IMR-90 (cell line): ENCODE measurements around the gene TBC1D16. TPM values are rescaled to one million over a fixed set of nuclear protein-coding genes. Genes with fewer than 3 reads are reported as not detected.

Experiments
- ATAC-seq: fragments of 200-7000 bp; cut with Tn5 transposase; 2 replicates; pipeline ENCODE4 v1.9.1; 2020; ENCODE audit warnings: low read depth, mild to moderate bottlenecking, moderate library complexity
- BruUV-seq: library from RNA; stranded (reverse); fragments of 400-500 nt; replicated peaks from 2 replicates; lab custom pipeline; 2021; lab: Mats Ljungman, UMichigan
- CTCF ChIA-PET: fragments of 300-600 bp; formaldehyde crosslinking; extraction: SDS; loops from one replicate; lab custom pipeline; 2021; ENCODE audit warnings: antibody characterized with exemption; lab: Yijun Ruan, JAX
- POLR2A ChIA-PET: fragments of 300-600 bp; sonication (Branson Sonifier 250); formaldehyde crosslinking; loops from one replicate; lab custom pipeline; 2022; ENCODE audit warnings: antibody characterized with exemption; ENCODE audit not compliant: unreplicated experiment; lab: Charles Lee
- DNase-seq: peaks from one replicate; pipeline ENCODE4 v3.0.0; 2013
- H2AFZ ChIP-seq: replicated peaks from 2 replicates; pipeline ENCODE3; 2013; ENCODE audit warnings: low read length, mild to moderate bottlenecking; ENCODE audit not compliant: poor library complexity
- H2AK5ac ChIP-seq: 2 replicates; pipeline ENCODE4 v1.6.1; 2013; ENCODE audit warnings: low read depth, low read length, inconsistent platforms
- H2AK9ac ChIP-seq: replicated peaks from 2 replicates; pipeline ENCODE3; 2013; ENCODE audit warnings: mild to moderate bottlenecking, low read depth, low read length, moderate library complexity; ENCODE audit not compliant: poor library complexity
- H2BK120ac ChIP-seq: 2 replicates; pipeline ENCODE4 v1.6.1; 2013; ENCODE audit warnings: low read depth, low read length, inconsistent platforms
- H2BK15ac ChIP-seq: 3 replicates; pipeline ENCODE4 v1.6.1; 2013; ENCODE audit warnings: low read depth, low read length, inconsistent platforms
- H2BK20ac ChIP-seq: 2 replicates; pipeline ENCODE4 v1.6.1; 2013; ENCODE audit warnings: low read depth, mild to moderate bottlenecking, inconsistent platforms, low read length, moderate library complexity
- H2BK5ac ChIP-seq: 2 replicates; pipeline ENCODE4 v1.6.1; 2013; ENCODE audit warnings: mild to moderate bottlenecking, low read depth, low read length, inconsistent platforms; ENCODE audit not compliant: poor library complexity, severe bottlenecking
- H3K14ac ChIP-seq: replicated peaks from 2 replicates; pipeline ENCODE4 v1.6.1; 2013; ENCODE audit warnings: low read depth, low read length, inconsistent platforms
- H3K18ac ChIP-seq: 2 replicates; pipeline ENCODE4 v1.6.1; 2013; ENCODE audit warnings: low read depth, low read length, control low read depth
- H3K23ac ChIP-seq: 2 replicates; pipeline ENCODE4 v1.6.1; 2013; ENCODE audit warnings: low read depth, low read length, inconsistent platforms
- H3K27ac ChIP-seq: 2 replicates; pipeline ENCODE4 v1.5.1; 2013; ENCODE audit warnings: mild to moderate bottlenecking, control low read depth, low read length; ENCODE audit not compliant: insufficient read depth
- H3K27me3 ChIP-seq: 2 replicates; pipeline ENCODE4 v1.6.1; 2013; ENCODE audit warnings: low read length; ENCODE audit not compliant: control insufficient read depth, insufficient read depth
- H3K36me3 ChIP-seq: 2 replicates; pipeline ENCODE4 v1.6.1; 2013; ENCODE audit warnings: low read length, mixed read lengths; ENCODE audit not compliant: control insufficient read depth, insufficient read depth
- H3K4ac ChIP-seq: 2 replicates; pipeline ENCODE4 v1.6.1; 2013; ENCODE audit warnings: low read depth, low read length, inconsistent platforms
- H3K4me1 ChIP-seq: 2 replicates; pipeline ENCODE4 v1.6.1; 2013; ENCODE audit warnings: low read length, mixed read lengths; ENCODE audit not compliant: control insufficient read depth, insufficient read depth
- H3K4me2 ChIP-seq: 2 replicates; pipeline ENCODE4 v1.6.1; 2013; ENCODE audit warnings: low read depth, mild to moderate bottlenecking, control low read depth, low read length, moderate library complexity
- H3K4me3 ChIP-seq: 2 replicates; pipeline ENCODE4 v1.5.1; 2013; ENCODE audit warnings: low read depth, mild to moderate bottlenecking, control low read depth, low read length, moderate library complexity; ENCODE audit not compliant: insufficient read depth
- H3K56ac ChIP-seq: 2 replicates; pipeline ENCODE4 v1.6.1; 2013; ENCODE audit warnings: low read length, inconsistent platforms; ENCODE audit not compliant: insufficient read depth; ENCODE audit errors: extremely low read depth
- H3K79me1 ChIP-seq, 2 experiments: 2 replicates each; pipeline ENCODE4 v1.6.1; 2013; ENCODE audit warnings: low read length in 2 of 2, inconsistent platforms in 1 of 2, low read depth in 1 of 2
- H3K9ac ChIP-seq: 2 replicates; pipeline ENCODE4 v1.6.1; 2013; ENCODE audit warnings: low read depth, low read length, control low read depth
- H3K9me1 ChIP-seq: 2 replicates; pipeline ENCODE4 v1.6.1; 2013; ENCODE audit warnings: low read length, inconsistent platforms; ENCODE audit not compliant: insufficient read depth
- H3K9me3 ChIP-seq: 2 replicates; pipeline ENCODE4 v1.6.1; 2013; ENCODE audit warnings: low read length; ENCODE audit not compliant: control insufficient read depth, insufficient read depth
- H4K20me1 ChIP-seq: 2 replicates; pipeline ENCODE4 v1.6.1; 2013; ENCODE audit warnings: low read length, inconsistent platforms; ENCODE audit not compliant: insufficient read depth
- H4K5ac ChIP-seq: 2 replicates; pipeline ENCODE4 v1.6.1; 2013; ENCODE audit warnings: mild to moderate bottlenecking, low read depth, low read length, control low read depth
- H4K8ac ChIP-seq, 2 experiments: 2 replicates each; pipeline ENCODE4 v1.6.1; 2013; ENCODE audit warnings: low read depth in 2 of 2, low read length in 2 of 2, control low read depth in 1 of 2, inconsistent platforms in 1 of 2
- H4K91ac ChIP-seq: 2 replicates; pipeline ENCODE4 v1.6.1; 2013; ENCODE audit warnings: low read depth, low read length, inconsistent platforms; ENCODE audit not compliant: insufficient read depth
- CEBPB ChIP-seq: IDR thresholded peaks from 2 replicates; pipeline ENCODE4 v1.6.1; 2012; ENCODE audit warnings: low read depth, low read length, improper control_type of control experiment
- CHD1 ChIP-seq: IDR thresholded peaks from 2 replicates; pipeline ENCODE4 v1.6.1; 2012; ENCODE audit warnings: low read depth, low read length, improper control_type of control experiment
- CTCF ChIP-seq: conservative IDR thresholded peaks from 2 replicates; pipeline ENCODE4 v1.5.1; 2012; ENCODE audit warnings: mild to moderate bottlenecking, low read depth, low read length, improper control_type of control experiment
- MAFK ChIP-seq: IDR thresholded peaks from 2 replicates; pipeline ENCODE4 v1.6.1; 2012; ENCODE audit warnings: low read depth, low read length, improper control_type of control experiment
- MXI1 ChIP-seq: IDR thresholded peaks from 2 replicates; pipeline ENCODE4 v1.6.1; 2012; ENCODE audit warnings: low read depth, mild to moderate bottlenecking, low read length, moderate library complexity, borderline replicate concordance
- NFE2L2 ChIP-seq: fragments of 150-350 bp; IDR thresholded peaks from 2 replicates; pipeline ENCODE4 v1.6.1; 2016; ENCODE audit warnings: low read depth, mild to moderate bottlenecking, low read length
- RAD21 ChIP-seq: IDR thresholded peaks from 2 replicates; pipeline ENCODE4 v1.6.1; 2012; ENCODE audit warnings: low read length, improper control_type of control experiment
- SMC3 ChIP-seq: fragments of 150-350 bp; IDR thresholded peaks from 2 replicates; pipeline ENCODE4 v1.6.1; 2016; ENCODE audit warnings: low read depth, mild to moderate bottlenecking, antibody characterized with exemption, low read length, moderate library complexity
- WGBS, 2 experiments: methylation state at CpG; one replicate each; pipeline versions ENCODE4 v1.1.5 to v1.1.7; 2013; ENCODE audit warnings: missing lambda C conversion rate in 2 of 2; ENCODE audit not compliant: insufficient read length in 1 of 2; ENCODE audit errors: extremely low coverage in 2 of 2; 5-methylcytosine and 5-hydroxymethylcytosine counted together
- dilution Hi-C: fragments of 300-500 bp; cut with HindIII; formaldehyde crosslinking; loops from one replicate; pipeline ENCODE4 v1.14.3; 2018; ENCODE audit warnings: low sequenced_read_pairs; ENCODE audit not compliant: unreplicated experiment
- in situ Hi-C: fragments of 300-500 bp; cut with MboI; formaldehyde crosslinking; loops from 3 replicates; pipeline ENCODE4 v1.14.3; 2019; ENCODE audit warnings: low sequenced_read_pairs, inconsistent platforms, mixed read lengths
- intact Hi-C: fragments of 100-400 bp; cut with micrococcal nuclease; formaldehyde crosslinking; loops from 2 replicates; pipeline ENCODE4 v1.10.0; 2022
- polyA plus RNA-seq, 3 experiments: library from polyadenylated mRNA; depleted of rRNA; stranded (reverse); fragments of >200 nt; gene quantifications; 2 replicates each; pipeline ENCODE4 v1.2.3, GENCODE V29; 2012; ENCODE audit warnings: low replicate concordance in 1 of 3
- total RNA-seq: library from RNA; depleted of rRNA; stranded (reverse); fragments of >200 nt; gene quantifications from 2 replicates; pipeline ENCODE4 v1.2.3, GENCODE V29; 2012
- TF ChIP-seq, protein P1 (sequence below): fragments of 150-350 bp; IDR thresholded peaks from 2 replicates; pipeline ENCODE4 v1.6.1; 2016; ENCODE audit warnings: low read depth, mild to moderate bottlenecking, low read length, moderate library complexity, borderline replicate concordance

Gene TBC1D16
- total and polyA plus RNA-seq, 2 of the 4 experiments (the other 2 are of a cell fraction), result 10.1 to 16.7 TPM

- TF ChIP-seq NFE2L2, result no peak
Measured at GRCh38 chr17:79919862-79920720, 115.6 kb downstream of the TBC1D16 start (continued).

DNA sequence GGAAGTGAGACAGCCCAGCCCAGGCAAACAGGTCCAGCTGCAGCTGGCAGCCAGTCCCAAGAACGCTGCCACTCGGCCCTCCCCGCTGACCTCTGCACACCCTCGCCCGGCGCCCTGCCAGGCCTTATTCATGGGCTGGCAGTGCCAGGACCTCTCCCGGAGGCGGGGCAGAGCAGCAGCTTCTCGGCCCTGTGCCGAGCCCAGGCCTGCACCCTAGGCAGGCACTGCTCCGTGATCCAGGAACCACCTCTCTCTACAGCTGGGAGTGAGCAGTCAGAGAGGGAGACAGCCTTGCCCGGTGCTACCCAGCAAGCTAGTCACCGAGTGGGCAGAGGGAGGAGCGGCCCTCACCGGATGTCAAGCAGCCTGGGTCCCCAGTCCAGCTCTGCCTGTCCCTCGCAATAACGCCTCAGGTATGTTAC, 116.5 kb downstream of the TBC1D16 start:
- Histone ChIP-seq H2AK5ac (no peak overlapping the region), H4K20me1 (no peaks in the 10 kb centered on the region), H4K8ac (no peak overlapping the region), H2AFZ (no peak overlapping the region), H2AK9ac (no peak overlapping the region), H3K36me3 (no peaks in the 10 kb centered on the region), H3K4ac (no peak overlapping the region), H2BK15ac (no peak overlapping the region), H3K56ac (no peak overlapping the region), H3K9me1 (no peaks in the 10 kb centered on the region), H3K79me1 (no peaks in the 10 kb centered on the region), H4K5ac (no peak overlapping the region), H3K4me3 (no peak overlapping the region), H3K4me2 (no peak overlapping the region), H3K9me3 (no peaks in the 10 kb centered on the region), H3K4me1 (no peaks in the 10 kb centered on the region; the same call in 1 of the 2 replicates), H3K18ac (no peak overlapping the region), H3K9ac (no peak overlapping the region), H2BK5ac (no peak overlapping the region), H2BK120ac (no peak overlapping the region), H4K91ac (no peak overlapping the region), H2BK20ac (no peak overlapping the region), H3K14ac (no peak overlapping the region), H3K27ac (no peak overlapping the region), H3K27me3 (peaks cover 63% of the 10 kb centered on the region), H3K23ac (no peak overlapping the region)
- DNase-seq (no peak), ATAC-seq (no peak; the same call in 1 of the 2 replicates)
- in situ Hi-C loops (loop anchor here (5.0 to 10.0 kb wide), 3 partner anchors 52 to 164 kb away; no protein-coding TSS in a partner anchor), dilution Hi-C loops (no loop called here), intact Hi-C loops (no loop called here)
- BruUV-seq, result no TSS peak
- TF ChIP-seq RAD21 (no peak), MAFK (no peak), CEBPB (no peak), SMC3 (no peak), CHD1 (no peak), MXI1 (no peak), CTCF (no peak)
- TF ChIP-seq, protein P1, sequence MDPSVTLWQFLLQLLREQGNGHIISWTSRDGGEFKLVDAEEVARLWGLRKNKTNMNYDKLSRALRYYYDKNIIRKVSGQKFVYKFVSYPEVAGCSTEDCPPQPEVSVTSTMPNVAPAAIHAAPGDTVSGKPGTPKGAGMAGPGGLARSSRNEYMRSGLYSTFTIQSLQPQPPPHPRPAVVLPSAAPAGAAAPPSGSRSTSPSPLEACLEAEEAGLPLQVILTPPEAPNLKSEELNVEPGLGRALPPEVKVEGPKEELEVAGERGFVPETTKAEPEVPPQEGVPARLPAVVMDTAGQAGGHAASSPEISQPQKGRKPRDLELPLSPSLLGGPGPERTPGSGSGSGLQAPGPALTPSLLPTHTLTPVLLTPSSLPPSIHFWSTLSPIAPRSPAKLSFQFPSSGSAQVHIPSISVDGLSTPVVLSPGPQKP, result no peak
- POLR2A ChIA-PET, result no interaction called here
- CTCF ChIA-PET, result no interaction called here
- 47% methylated on average over 11 of the region's 17 CpGs; no CpG with 5 or more reads in 1 of the 2 experiments for WGBS, 2 experiments
